ENCODE data around the gene IKBKE. TPM values are rescaled to one million over a fixed set of nuclear protein-coding genes. Genes with fewer than 3 reads are reported as not detected.

Gene IKBKE
- 6.3 and 6.4 TPM in 2 replicates for polyA plus RNA-seq (2011; rRNA removed)
- 8.7 and 9.4 TPM in 2 replicates for polyA plus RNA-seq (2012; cell fraction: cytosol; rRNA removed)
- 13.6 and 15.4 TPM in 2 replicates for polyA plus RNA-seq (2012; cell fraction: nucleus; rRNA removed)
- polyA plus RNA-seq (2017; fragmentation: RNase III; extraction: RNeasy Plus Mini Kit Qiagen cat#74134 plus additional on column Dnase treatment), result 6.3 to 7.2 TPM (median 6.8 TPM) in 3 replicates
- polyA minus RNA-seq (2011; rRNA and poly(A)+ RNA removed), result 10.5 and 11.4 TPM in 2 replicates

- TF ChIP-seq POLR2A (IDR thresholded peaks at IDR 0.05; ENCODE audit: low read length) (peak; percentile 61), HOXA7 (CRISPR knock-in tag; IDR thresholded peaks at IDR 0.05) (no peak), RAD21 (conservative IDR thresholded peaks at IDR 0.05 in 1 of 2, IDR thresholded peaks at IDR 0.05 in 1 of 2) (no peak), PHF8 (IDR thresholded peaks at IDR 0.05; ENCODE audit: borderline replicate concordance, low read depth) (no peak), EP300 (IDR thresholded peaks at IDR 0.05) (no peak), ELK1 (IDR thresholded peaks at IDR 0.05; ENCODE audit: low read depth, low read length) (no peak), RFX5 (IDR thresholded peaks at IDR 0.05) (no peak), BCL3 (IDR thresholded peaks at IDR 0.05) (no peak), NFE2L2 (conservative IDR thresholded peaks at IDR 0.05; ENCODE audit: low read length) (no peak), RCOR1 (IDR thresholded peaks at IDR 0.05; ENCODE audit: low read depth, low read length) (no peak), CBX2 (IDR thresholded peaks at IDR 0.05; ENCODE audit: borderline replicate concordance, low read depth) (no peak), SMC3 (IDR thresholded peaks at IDR 0.05) (no peak), MAFK (IDR thresholded peaks at IDR 0.05; ENCODE audit: partially characterized antibody) (peak; percentile 77), HEYL (CRISPR knock-in tag; IDR thresholded peaks at IDR 0.05) (no peak), JUN (IDR thresholded peaks at IDR 0.05) (peak in 1 of 2 experiments; percentile 41; a peak in 1 of 5 replicates), SREBF2 (IDR thresholded peaks at IDR 0.05) (no peak)
- WGBS (ENCODE audit: missing lambda C conversion rate), result 12% methylated on average over 10 of the region's 10 CpGs
Observed at GRCh38 chr1:206469933-206470691, at the start of gene IKBKE. Gene IKBKE (plus strand): TSS chr1:206470476. CDS start chr1:206473228, 2,752 bp downstream.

GRCh38 chr1:206421616-206422340 lies 48.5 kb upstream of the IKBKE start:
- no peaks in the 10 kb centered on the region for H3K9me3 ChIP-seq
- WGBS (ENCODE audit: missing lambda C conversion rate), result 93% methylated on average over 11 of the region's 11 CpGs
- FAIRE-seq, result no peak
- H3K4me2 ChIP-seq, result no peak overlapping the region
- no peak for DNase-seq (ENCODE audit: low read depth in 1 of 2, low spot score in 1 of 2)
- TF ChIP-seq USF2 (IDR thresholded peaks at IDR 0.05), result no peak
- no peak for TF ChIP-seq HEYL (CRISPR knock-in tag; IDR thresholded peaks at IDR 0.05)
- TF ChIP-seq EHMT2 (IDR thresholded peaks at IDR 0.05; ENCODE audit: low read depth), result no peak
- no peak for TF ChIP-seq CBX2 (IDR thresholded peaks at IDR 0.05; ENCODE audit: borderline replicate concordance, low read depth)
- no peak for TF ChIP-seq GATA3 (IDR thresholded peaks at IDR 0.05; ENCODE audit: borderline replicate concordance)
- no peak for TF ChIP-seq NPAS2 (CRISPR knock-in tag; IDR thresholded peaks at IDR 0.05; ENCODE audit: borderline replicate concordance)
- TF ChIP-seq PHF8 (IDR thresholded peaks at IDR 0.05; ENCODE audit: borderline replicate concordance, low read depth), result no peak
- TF ChIP-seq E2F6 (IDR thresholded peaks at IDR 0.05; ENCODE audit: borderline replicate concordance, low read depth), result no peak
- no peak for TF ChIP-seq POLR2AphosphoS2 (conservative IDR thresholded peaks at IDR 0.05; ENCODE audit: low read length)
- no peak for TF ChIP-seq RAD21 (conservative IDR thresholded peaks at IDR 0.05 in 1 of 2, IDR thresholded peaks at IDR 0.05 in 1 of 2)
- no peak for TF ChIP-seq HDAC2 (IDR thresholded peaks at IDR 0.05)
- TF ChIP-seq ZSCAN20 (CRISPR knock-in tag; IDR thresholded peaks at IDR 0.05), result no peak
- no peak for TF ChIP-seq HES2 (IDR thresholded peaks at IDR 0.05)
- no peak for TF ChIP-seq ZFP36 (IDR thresholded peaks at IDR 0.05; ENCODE audit: borderline replicate concordance, partially characterized antibody)
- TF ChIP-seq CEBPB (IDR thresholded peaks at IDR 0.05), result no peak
- no peak for TF ChIP-seq MAZ (IDR thresholded peaks at IDR 0.05; ENCODE audit: borderline replicate concordance, low read depth, low read length)
- TF ChIP-seq RNF2 (IDR thresholded peaks at IDR 0.05; ENCODE audit: borderline replicate concordance, low read depth), result no peak
- no peak for TF ChIP-seq SMC3 (IDR thresholded peaks at IDR 0.05)
- H3K4me3 ChIP-seq, result no peak overlapping the region
- no peak for ATAC-seq
- ChIA-PET CTCF (no interaction called here), POLR2A (no interaction called here)
- H3K27ac ChIP-seq, result no peak overlapping the region
- H3K4me1 ChIP-seq, result 0 out of 3 replicates have a peak, but pooled peaks cover 3% of the 10 kb centered on the region

More at GRCh38 chr1:206469933-206470691, at the start of gene IKBKE:
- DNase-seq (ENCODE audit: low read depth in 1 of 2, low spot score in 1 of 2) (peak; percentile 67 to 96), FAIRE-seq (no peak), ATAC-seq (peak; percentile 79 to 93)
- Histone ChIP-seq H3K9me3 (no peaks in the 10 kb centered on the region), H3K4me2 (peak within 1 kb of the TSS; percentile 87), H3K27ac (peak within 1 kb of the TSS; percentile 76 to 93), H3K4me1 (peaks cover 21% of the 10 kb centered on the region), H3K4me3 (peak within 1 kb of the TSS; percentile 63)
- ChIA-PET POLR2A (interaction anchor here (0.7 to 1.2 kb wide), 4 partner anchors 9 to 583 kb away, joined by 3 to 5 read pairs (median 3); partner anchors contain the start of gene PFKFB2), CTCF (interaction anchor here (0.9 to 5.8 kb wide), 11 partner anchors 9 to 512 kb away, joined by 3 to 73 read pairs (median 6); no protein-coding TSS in a partner anchor)
